Coronary artery (tissue), 2 donors: Measurements from ENCODE around the gene WDHD1.
"Not testable (repeated sequence)": the region's sequence is repeated elsewhere in the genome, so short reads cannot be mapped to it uniquely, and the experiment has no call there.

Experiments used
- DNase-seq: peaks from one replicate; pipeline ENCODE4 v3.0.0-alpha.2; 2017; ENCODE audit warnings: low spot score
- H3K27ac ChIP-seq, 2 donors: fragments of 200-600 bp; sonication (generic); one replicate each; pipeline ENCODE4 v1.5.1; 2016 to 2019
- H3K4me3 ChIP-seq: fragments of 200-600 bp; sonication (generic); 2 replicates; pipeline ENCODE4 v1.5.1; 2016; ENCODE audit warnings: mild to moderate bottlenecking, moderate library complexity
- TF ChIP-seq, protein P1 (sequence below): fragments of 200-600 bp; sonication (generic); IDR thresholded peaks from one replicate; pipeline ENCODE4 v1.5.1; 2019; ENCODE audit warnings: antibody characterized with exemption

Gene WDHD1

DNA sequence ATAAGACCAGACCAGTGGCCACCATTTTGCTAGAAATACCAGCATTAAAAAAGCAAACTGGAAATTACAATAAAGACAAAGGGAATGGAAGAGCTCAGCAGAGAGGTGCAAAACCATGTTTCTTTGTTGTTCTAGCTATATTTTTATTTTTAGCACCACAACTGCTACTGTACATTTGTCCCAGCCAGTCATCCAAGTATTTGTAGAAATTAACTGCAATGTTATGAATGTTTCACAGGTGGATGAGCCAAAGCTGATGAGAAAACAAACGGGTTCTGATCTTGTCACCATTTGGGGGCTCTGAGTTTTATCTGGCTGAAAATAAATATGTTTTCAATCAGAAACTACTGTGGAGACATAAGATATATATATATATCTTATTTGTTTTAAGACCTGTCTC is 99.3 kb downstream of the WDHD1 start:
- DNase-seq, result no peak
- TF ChIP-seq, protein P1, sequence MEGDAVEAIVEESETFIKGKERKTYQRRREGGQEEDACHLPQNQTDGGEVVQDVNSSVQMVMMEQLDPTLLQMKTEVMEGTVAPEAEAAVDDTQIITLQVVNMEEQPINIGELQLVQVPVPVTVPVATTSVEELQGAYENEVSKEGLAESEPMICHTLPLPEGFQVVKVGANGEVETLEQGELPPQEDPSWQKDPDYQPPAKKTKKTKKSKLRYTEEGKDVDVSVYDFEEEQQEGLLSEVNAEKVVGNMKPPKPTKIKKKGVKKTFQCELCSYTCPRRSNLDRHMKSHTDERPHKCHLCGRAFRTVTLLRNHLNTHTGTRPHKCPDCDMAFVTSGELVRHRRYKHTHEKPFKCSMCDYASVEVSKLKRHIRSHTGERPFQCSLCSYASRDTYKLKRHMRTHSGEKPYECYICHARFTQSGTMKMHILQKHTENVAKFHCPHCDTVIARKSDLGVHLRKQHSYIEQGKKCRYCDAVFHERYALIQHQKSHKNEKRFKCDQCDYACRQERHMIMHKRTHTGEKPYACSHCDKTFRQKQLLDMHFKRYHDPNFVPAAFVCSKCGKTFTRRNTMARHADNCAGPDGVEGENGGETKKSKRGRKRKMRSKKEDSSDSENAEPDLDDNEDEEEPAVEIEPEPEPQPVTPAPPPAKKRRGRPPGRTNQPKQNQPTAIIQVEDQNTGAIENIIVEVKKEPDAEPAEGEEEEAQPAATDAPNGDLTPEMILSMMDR, result no peak
- H3K27ac ChIP-seq, result no peak overlapping the region
- H3K4me3 ChIP-seq, result no peak overlapping the region

DNA sequence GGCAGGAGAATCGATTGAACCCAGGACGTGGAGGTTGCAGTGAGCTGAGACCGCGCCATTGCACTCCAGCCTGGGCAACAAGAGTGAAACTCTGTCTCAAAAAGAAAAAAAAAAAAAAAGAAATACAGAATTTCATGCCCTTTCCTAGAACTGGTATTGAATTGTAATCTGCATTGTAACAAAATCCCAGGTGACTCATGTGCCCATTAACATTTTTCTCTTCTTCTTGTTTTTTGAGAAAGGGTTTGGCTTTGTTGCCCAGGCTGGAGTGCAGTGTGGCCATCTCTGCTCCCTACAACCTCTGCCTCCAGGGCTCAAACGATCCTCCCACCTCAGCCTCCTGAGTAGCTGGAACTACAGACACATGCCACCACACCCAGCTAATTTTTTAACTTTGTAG is 100.3 kb downstream of the WDHD1 start:
- not testable (repeated sequence) for H3K4me3 ChIP-seq, DNase-seq, H3K27ac ChIP-seq

DNA sequence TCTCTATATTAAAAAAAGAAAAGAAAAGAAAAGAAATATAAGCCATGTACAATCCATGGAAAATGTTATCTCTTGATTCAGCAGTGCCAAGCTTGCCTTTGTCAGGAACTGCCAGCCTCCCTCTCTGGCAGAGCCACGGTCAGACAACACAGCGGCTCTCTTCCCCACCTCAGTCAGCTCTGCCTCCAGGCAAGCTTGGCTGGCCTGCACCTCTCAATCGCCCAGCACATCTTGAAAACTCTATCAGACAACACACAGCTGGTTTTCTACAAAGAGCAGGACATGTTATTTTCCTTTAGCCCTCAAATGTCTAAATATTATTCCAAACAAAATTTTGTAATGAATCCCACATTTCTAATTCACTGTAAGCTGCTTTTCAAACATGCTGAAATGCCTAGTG is 104.3 kb downstream of the WDHD1 start:
- no peak overlapping the region for H3K4me3 ChIP-seq
- TF ChIP-seq, protein P1, result no peak
- DNase-seq, result no peak
- H3K27ac ChIP-seq, result no peak overlapping the region

DNA sequence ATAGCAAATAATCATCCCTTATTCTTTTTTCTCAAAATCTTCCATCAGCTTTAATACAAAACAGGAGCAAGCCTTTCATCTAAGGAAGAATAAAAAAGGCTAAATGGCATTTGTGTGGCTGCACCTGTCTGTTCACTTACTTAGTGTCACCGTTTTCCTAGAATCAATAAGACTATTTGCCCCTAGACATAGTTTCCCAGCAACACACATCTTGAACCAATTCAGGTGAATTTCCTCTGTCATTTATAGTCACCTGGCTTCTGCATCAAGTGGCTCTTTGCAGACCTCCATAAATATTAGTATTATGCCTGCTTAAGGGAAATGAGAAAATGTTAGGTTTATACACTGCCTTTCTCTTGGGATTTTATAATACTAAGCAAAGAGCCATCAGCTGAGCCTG is 106.8 kb downstream of the WDHD1 start:
- Histone ChIP-seq H3K4me3 (no peak overlapping the region), H3K27ac (no peak overlapping the region)
- TF ChIP-seq, protein P1, result no peak
- DNase-seq, result no peak

DNA sequence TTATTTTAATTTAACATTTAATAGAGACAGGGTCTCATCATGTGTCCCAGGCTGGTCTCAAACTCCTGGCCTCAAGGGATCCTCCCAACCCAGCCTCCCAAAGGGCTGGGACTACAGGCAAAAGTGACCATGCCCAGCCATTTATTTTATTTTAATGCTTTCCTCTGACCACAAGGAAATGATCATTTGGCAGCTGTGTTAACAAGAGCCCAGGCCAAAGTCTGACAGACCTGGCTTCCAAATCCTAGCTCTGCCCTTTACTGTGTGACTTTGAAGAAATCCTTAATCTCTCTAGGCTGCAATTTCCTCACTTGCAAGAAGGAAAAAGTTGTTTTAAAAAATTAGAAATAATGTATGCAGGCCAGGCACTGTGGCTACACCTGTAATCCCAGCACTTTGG is 107.6 kb downstream of the WDHD1 start:
- TF ChIP-seq, protein P1, result no peak
- DNase-seq, result no peak
- H3K27ac ChIP-seq, result no peak overlapping the region
- H3K4me3 ChIP-seq, result no peak overlapping the region

DNA sequence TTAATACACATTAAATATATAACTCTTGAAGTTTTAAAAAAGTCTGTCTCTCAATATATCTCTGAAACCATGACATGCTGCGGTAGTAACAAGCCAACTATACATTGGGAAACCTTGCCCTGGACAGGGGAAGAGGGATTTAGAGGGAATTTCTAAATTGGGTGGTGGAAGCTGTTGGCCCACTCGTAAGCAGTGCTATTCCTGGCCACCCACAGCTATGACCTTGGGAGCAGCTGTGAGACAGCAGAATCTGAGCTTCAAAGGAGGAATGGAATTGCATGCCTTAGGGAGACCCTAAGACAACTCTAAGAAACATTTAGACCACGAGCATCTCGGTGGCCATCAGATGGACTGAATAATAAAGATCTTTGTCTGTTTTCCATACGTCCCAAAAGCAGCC is 108.5 kb downstream of the WDHD1 start:
- no peak for DNase-seq
- no peak overlapping the region for H3K27ac ChIP-seq
- TF ChIP-seq, protein P1, result no peak

DNA sequence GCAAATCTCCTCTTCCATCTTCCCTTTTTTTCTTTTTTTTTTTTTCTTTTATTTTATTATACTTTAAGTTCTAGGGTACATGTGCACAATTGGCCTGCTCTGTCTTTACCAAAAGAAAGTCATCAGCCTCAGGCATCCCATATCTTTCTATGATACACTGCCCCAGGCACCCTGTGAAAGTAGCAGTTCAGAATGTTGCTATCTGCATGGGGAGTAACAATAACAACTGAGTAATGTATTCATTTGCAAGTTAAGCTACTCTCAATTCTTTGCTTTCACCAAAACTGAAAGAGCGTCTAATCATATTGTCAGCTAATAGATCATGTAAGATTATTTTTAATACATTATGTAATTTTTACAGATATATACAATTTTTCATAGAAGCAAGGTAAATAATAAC is 110.8 kb downstream of the WDHD1 start:
- H3K4me3 ChIP-seq, result no peak overlapping the region
- TF ChIP-seq, protein P1, result no peak
- no peak for DNase-seq
- no peak overlapping the region for H3K27ac ChIP-seq

More for the DNA sequence above, 108.5 kb downstream of the WDHD1 start:
- no peak overlapping the region for H3K4me3 ChIP-seq
